Smooth muscle cell (in vitro differentiated cells): ENCODE data around the gene FADS2. TPM values are rescaled to one million over a fixed set of nuclear protein-coding genes. Genes with fewer than 3 reads are reported as not detected.

Experiments used
- DNase-seq: peaks from one replicate; lab custom pipeline; 2025; ENCODE audit not compliant: unreplicated experiment; lab: John Stamatoyannopoulos, UW
- H2AFZ ChIP-seq: fragments of 200-600 bp; sonication (generic); 2 replicates; pipeline ENCODE4 v1.6.0; 2016; ENCODE audit warnings: antibody characterized with exemption, low read depth, mild to moderate bottlenecking
- H3F3A ChIP-seq: fragments of 200-600 bp; sonication (generic); 2 replicates; pipeline ENCODE4 v1.6.0; 2017; ENCODE audit warnings: antibody characterized with exemption, low read depth
- H3K27ac ChIP-seq: fragments of 200-600 bp; sonication (generic); 2 replicates; pipeline ENCODE4 v1.5.1; 2016; ENCODE audit warnings: low read depth, mild to moderate bottlenecking
- H3K27me3 ChIP-seq: fragments of 200-600 bp; sonication (generic); 2 replicates; pipeline ENCODE4 v1.6.1; 2016; ENCODE audit warnings: low read depth, mild to moderate bottlenecking
- H3K36me3 ChIP-seq: fragments of 200-600 bp; sonication (generic); 2 replicates; pipeline ENCODE4 v1.5.1; 2016; ENCODE audit warnings: low read depth
- H3K4me1 ChIP-seq: fragments of 200-600 bp; sonication (generic); 2 replicates; pipeline ENCODE4 v1.5.1; 2016; ENCODE audit warnings: low read depth
- H3K4me2 ChIP-seq: fragments of 200-600 bp; sonication (generic); 2 replicates; pipeline ENCODE4 v1.6.0; 2016; ENCODE audit warnings: mild to moderate bottlenecking
- H3K4me3 ChIP-seq: fragments of 200-600 bp; sonication (generic); 2 replicates; pipeline ENCODE4 v1.5.1; 2016; ENCODE audit warnings: mild to moderate bottlenecking
- H3K79me2 ChIP-seq: fragments of 200-600 bp; sonication (generic); 2 replicates; pipeline ENCODE4 v1.6.0; 2016; ENCODE audit warnings: low read depth, mild to moderate bottlenecking
- H3K9ac ChIP-seq: fragments of 200-600 bp; sonication (generic); 2 replicates; pipeline ENCODE4 v1.6.0; 2016; ENCODE audit warnings: low read depth
- H3K9me3 ChIP-seq: fragments of 200-600 bp; sonication (generic); replicated peaks from 2 replicates; pipeline ENCODE4 v1.5.1; 2016; ENCODE audit warnings: low read depth
- H4K20me1 ChIP-seq: fragments of 200-600 bp; sonication (generic); 2 replicates; pipeline ENCODE4 v1.6.0; 2016; ENCODE audit warnings: low read depth
- CTCF ChIP-seq: fragments of 200-600 bp; sonication (generic); IDR thresholded peaks from 2 replicates; pipeline ENCODE4 v1.5.1; 2017; ENCODE audit warnings: borderline replicate concordance, mild to moderate bottlenecking, antibody characterized with exemption; ENCODE audit not compliant: insufficient read depth, poor library complexity, severe bottlenecking
- WGBS: methylation state at CpG from one replicate; pipeline ENCODE4 v1.1.7; 2016; ENCODE audit warnings: low lambda C conversion rate; 5-methylcytosine and 5-hydroxymethylcytosine counted together
- polyA plus RNA-seq: library from polyadenylated mRNA; unstranded; fragments of >200 nt; fragmentation: Nextera tagmentation; extraction: Ambion mirVana; gene quantifications from 2 replicates; pipeline ENCODE4 v1.2.1, GENCODE V29; 2016
- total RNA-seq: library from RNA; depleted of rRNA; stranded (reverse); fragments of >200 nt; gene quantifications from 2 replicates; pipeline ENCODE4 v1.2.3, GENCODE V29; 2014

FADS2 gene
- total and polyA plus RNA-seq, 2 experiments from 2014 or later = 279 to 495 TPM

DNA sequence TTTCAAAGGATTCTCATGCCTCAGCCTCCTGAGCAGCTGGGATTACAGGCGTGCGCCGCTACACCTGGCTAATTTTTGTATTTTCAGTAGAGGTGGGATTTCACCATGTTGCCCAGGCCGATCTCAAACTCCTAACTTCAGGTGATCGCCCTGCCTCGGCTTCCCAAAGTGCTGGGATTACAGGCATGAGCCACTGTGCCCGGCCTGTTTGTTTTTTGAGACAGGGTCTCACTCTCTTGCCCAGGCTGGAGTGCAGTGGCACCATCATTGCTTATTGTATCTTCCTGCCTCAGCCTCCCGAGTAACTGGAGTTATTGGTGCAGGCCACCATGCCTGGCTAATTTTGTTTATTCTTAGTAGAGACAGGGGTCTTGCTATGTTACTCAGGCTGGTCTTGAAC lies 8.1 kb downstream of the FADS2 start:
- H3K79me2 ChIP-seq = peaks cover 75% of the 10 kb centered on the region
- peaks cover 20% of the 10 kb centered on the region for H3F3A ChIP-seq
- TF ChIP-seq CTCF = no peak
- H3K27ac ChIP-seq = no peak overlapping the region
- no peaks in the 10 kb centered on the region for H3K36me3 ChIP-seq
- no peaks in the 10 kb centered on the region for H3K27me3 ChIP-seq
- WGBS = 97% methylated on average over 8 of the region's 8 CpGs
- H3K4me3 ChIP-seq = no peak overlapping the region
- no peak overlapping the region for H2AFZ ChIP-seq
- H3K9me3 ChIP-seq = no peaks in the 10 kb centered on the region
- H3K4me2 ChIP-seq = no peak overlapping the region
- no peak overlapping the region for H3K9ac ChIP-seq
- peaks cover 97% of the 10 kb centered on the region for H4K20me1 ChIP-seq
- peaks cover 12% of the 10 kb centered on the region for H3K4me1 ChIP-seq
- no peak for DNase-seq

DNA sequence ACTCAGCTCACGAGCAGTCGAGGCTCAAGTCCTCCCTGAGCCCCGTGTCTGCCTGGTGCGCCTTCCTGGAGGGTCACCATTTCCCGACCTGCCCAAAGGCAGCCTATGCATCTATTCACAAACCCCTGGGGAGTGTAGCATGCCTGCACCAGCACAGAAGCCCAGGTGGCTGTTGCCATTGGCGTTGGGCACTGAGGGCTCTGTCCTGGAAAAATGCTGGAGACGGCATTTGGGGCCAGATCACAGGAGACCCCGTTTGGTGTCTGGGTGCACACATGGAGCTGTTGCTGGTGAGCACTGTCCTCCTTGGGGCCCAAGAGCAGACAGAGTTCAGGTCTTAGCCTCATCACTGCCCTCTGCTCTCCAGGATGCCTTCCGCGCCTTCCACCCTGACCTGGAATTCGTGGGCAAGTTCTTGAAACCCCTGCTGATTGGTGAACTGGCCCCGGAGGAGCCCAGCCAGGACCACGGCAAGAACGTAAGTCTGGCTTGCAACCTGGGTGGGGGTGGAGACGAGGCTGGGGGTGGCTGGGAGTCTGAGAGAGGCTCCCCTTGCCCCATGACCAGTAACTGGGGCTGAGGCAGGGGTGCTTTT lies 9.4 kb downstream of the FADS2 start:
- Histone ChIP-seq H3K9me3 (no peaks in the 10 kb centered on the region), H3K27ac (no peak overlapping the region), H3K4me2 (no peak overlapping the region), H3K4me3 (no peak overlapping the region), H4K20me1 (peaks cover 96% of the 10 kb centered on the region), H3K27me3 (no peaks in the 10 kb centered on the region), H3K36me3 (peaks cover 8% of the 10 kb centered on the region), H3F3A (peaks cover 14% of the 10 kb centered on the region), H3K79me2 (peaks cover 63% of the 10 kb centered on the region), H3K9ac (no peak overlapping the region), H3K4me1 (peaks cover 9% of the 10 kb centered on the region), H2AFZ (no peak overlapping the region)
- no peak for DNase-seq
- TF ChIP-seq CTCF = no peak
- WGBS = 95% methylated on average over 15 of the region's 15 CpGs

DNA sequence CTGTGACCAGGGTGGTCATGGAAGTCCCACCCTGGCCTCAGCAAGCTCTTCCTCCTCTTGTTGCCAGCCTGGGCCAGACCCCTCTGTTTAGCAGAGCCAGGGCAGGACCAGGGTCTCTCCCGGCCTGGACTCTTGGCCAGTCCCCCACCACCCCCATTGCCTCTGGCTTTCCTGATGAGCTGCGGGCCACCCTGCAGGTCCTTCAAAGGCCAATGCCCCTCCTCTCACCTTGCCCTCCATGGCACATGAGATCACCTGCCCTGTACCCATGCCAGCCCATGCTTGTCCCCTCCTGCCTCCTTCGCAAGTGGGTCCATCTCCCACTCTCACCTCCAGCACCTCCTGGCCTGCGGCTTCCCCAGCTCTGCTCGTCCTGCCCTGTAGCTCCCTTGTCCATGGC lies 10.4 kb downstream of the FADS2 start:
- H3K36me3 ChIP-seq = peaks cover 8% of the 10 kb centered on the region
- H3F3A ChIP-seq = peaks cover 11% of the 10 kb centered on the region
- no peaks in the 10 kb centered on the region for H3K9me3 ChIP-seq
- peaks cover 95% of the 10 kb centered on the region for H4K20me1 ChIP-seq
- peaks cover 9% of the 10 kb centered on the region for H3K4me1 ChIP-seq
- WGBS = 95% methylated on average over 5 of the region's 5 CpGs
- no peak overlapping the region for H3K9ac ChIP-seq
- TF ChIP-seq CTCF = no peak
- peaks cover 58% of the 10 kb centered on the region for H3K79me2 ChIP-seq
- H3K27ac ChIP-seq = no peak overlapping the region
- H3K4me3 ChIP-seq = no peak overlapping the region
- no peaks in the 10 kb centered on the region for H3K27me3 ChIP-seq
- no peak for DNase-seq
- no peak overlapping the region for H3K4me2 ChIP-seq
- H2AFZ ChIP-seq = no peak overlapping the region

DNA sequence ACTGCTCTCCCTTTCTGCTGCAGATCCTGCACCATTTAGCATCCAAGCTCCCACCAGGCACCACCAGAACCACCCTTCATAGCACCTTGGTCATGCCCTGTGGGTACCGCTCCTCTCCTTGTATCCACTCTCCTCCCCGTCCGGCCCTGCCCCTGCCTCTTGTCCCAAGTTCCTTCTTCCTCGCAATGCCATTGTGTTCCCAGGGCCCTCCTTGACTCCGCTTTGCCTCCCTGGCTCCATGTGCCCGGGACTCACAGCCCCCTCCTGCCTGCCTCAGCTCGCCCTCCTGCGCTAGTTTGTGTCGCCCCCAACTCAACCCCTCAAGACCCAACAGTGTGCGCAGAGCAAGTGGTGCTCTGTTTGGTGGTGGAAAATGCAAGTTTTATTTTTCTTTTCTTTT lies 10.8 kb downstream of the FADS2 start:
- H3K9me3 ChIP-seq = no peaks in the 10 kb centered on the region
- H3K79me2 ChIP-seq = peaks cover 58% of the 10 kb centered on the region
- H4K20me1 ChIP-seq = peaks cover 95% of the 10 kb centered on the region
- peaks cover 10% of the 10 kb centered on the region for H3F3A ChIP-seq
- H3K4me1 ChIP-seq = peaks cover 6% of the 10 kb centered on the region
- no peak overlapping the region for H3K9ac ChIP-seq
- H3K4me2 ChIP-seq = no peak overlapping the region
- H3K27ac ChIP-seq = no peak overlapping the region
- DNase-seq = no peak
- no peak overlapping the region for H3K4me3 ChIP-seq
- 94% methylated on average over 10 of the region's 10 CpGs for WGBS
- no peaks in the 10 kb centered on the region for H3K27me3 ChIP-seq
- H3K36me3 ChIP-seq = peaks cover 11% of the 10 kb centered on the region
- no peak for TF ChIP-seq CTCF
- no peak overlapping the region for H2AFZ ChIP-seq
